Prostate gland (tissue), 2 donors: Measurements from ENCODE around the gene PRSS33. TPM values are rescaled to one million over a fixed set of nuclear protein-coding genes. Genes with fewer than 3 reads are reported as not detected.

Experiments
- DNase-seq: peaks from one replicate; pipeline ENCODE4 v3.0.0-alpha.2; 2019; ENCODE audit warnings: low spot score
- H3K27ac ChIP-seq, 2 donors: fragments of 200-600 bp; sonication (generic); 2 replicates each; pipeline ENCODE4 v1.5.1; 2017 to 2019
- H3K27me3 ChIP-seq: fragments of 200-600 bp; sonication (generic); replicated peaks from 2 replicates; pipeline ENCODE4 v1.5.1; 2019; ENCODE audit not compliant: insufficient read depth
- H3K36me3 ChIP-seq, 2 donors: fragments of 200-600 bp; sonication (generic); 1 replicate in 1 of 2; 2 replicates in 1 of 2; pipeline versions ENCODE4 v1.5.1 to v1.8.1; 2017 to 2019
- H3K4me1 ChIP-seq: fragments of 200-600 bp; sonication (generic); replicated peaks from 2 replicates; pipeline ENCODE4 v1.5.1; 2019
- H3K4me3 ChIP-seq, 2 donors: fragments of 200-600 bp; sonication (generic); 2 replicates each; pipeline ENCODE4 v1.5.1; 2017 to 2019
- H3K9me3 ChIP-seq: fragments of 200-600 bp; sonication (generic); 2 replicates; pipeline ENCODE4 v1.5.1; 2017
- POLR2A ChIP-seq: fragments of 450-650 bp; IDR thresholded peaks from one replicate; pipeline ENCODE4 v1.6.1; 2016; ENCODE audit warnings: antibody characterized with exemption, mild to moderate bottlenecking
- POLR2AphosphoS5 ChIP-seq: sonication (generic); formaldehyde crosslinking; IDR thresholded peaks from one replicate; pipeline ENCODE4 v1.6.1; 2017; ENCODE audit warnings: antibody characterized with exemption
- WGBS: methylation state at CpG from one replicate; pipeline ENCODE4 v1.1.5; 2018; 5-methylcytosine and 5-hydroxymethylcytosine counted together
- intact Hi-C: fragments of 100-400 bp; cut with DNase I; formaldehyde crosslinking; loops from one replicate; pipeline ENCODE4 v1.14.2; 2022
- total RNA-seq, 2 donors: library from RNA; depleted of rRNA; stranded (reverse); fragments of >200 nt; gene quantifications; one replicate each; pipeline ENCODE4 v1.1.0, GENCODE V29; 2016
- TF ChIP-seq, protein P1 (sequence below), 4 experiments: fragments of 200-600 bp in 2 of 4; fragments of 450-650 bp in 2 of 4; sonication (generic) in 2 of 4; IDR thresholded peaks; 1 replicate in 3 of 4; 2 replicates in 1 of 4; pipeline ENCODE4 v1.5.1; 2016 to 2019; ENCODE audit warnings: antibody characterized with exemption in 4 of 4, mild to moderate bottlenecking in 2 of 4, moderate library complexity in 2 of 4

Gene PRSS33
- total RNA-seq, 2 donors from 2014 or later, result not detected

DNA sequence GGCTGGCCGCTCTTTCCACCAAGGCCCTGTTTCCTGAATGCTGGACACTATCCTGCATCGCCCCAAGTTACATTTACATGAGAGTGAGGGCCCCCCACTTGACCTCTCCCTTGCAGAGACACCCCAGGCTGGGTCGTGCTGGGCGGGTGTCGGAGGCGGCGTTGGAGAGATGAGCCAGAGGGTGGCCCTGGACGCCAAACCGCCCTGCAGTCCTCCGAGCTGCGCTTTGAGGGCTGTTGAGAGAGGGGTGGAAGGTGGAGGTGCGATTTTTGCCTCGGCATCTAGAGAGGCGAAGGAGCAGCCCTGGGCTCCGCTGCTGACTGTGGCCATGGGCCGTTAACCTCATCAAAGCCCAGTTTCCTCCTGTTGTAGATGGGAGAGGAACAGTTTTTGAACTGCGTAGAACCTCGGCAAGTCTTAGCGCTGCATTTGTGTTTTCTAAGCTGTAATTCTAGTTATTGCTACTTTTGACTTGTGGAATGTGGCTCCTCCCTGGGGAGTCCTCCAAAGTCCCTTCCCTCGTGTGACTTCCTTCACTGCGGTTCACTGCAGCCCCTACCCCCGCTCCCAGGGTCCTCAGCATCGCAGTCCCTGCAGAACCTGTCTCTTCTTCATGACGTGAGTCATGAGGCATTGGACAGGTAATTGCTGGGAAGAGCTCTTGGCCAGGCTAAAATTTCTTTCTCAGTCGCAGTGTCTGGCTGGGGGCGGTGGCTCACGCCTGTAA lies 9.3 kb downstream of the PRSS33 start:
- no peaks in the 10 kb centered on the region for H3K27me3 ChIP-seq
- H3K27ac ChIP-seq, result peak overlapping the region; percentile 99 to 100
- intact Hi-C loops, result loop anchor here (1.0 to 5.0 kb wide), 2 partner anchors 26 to 89 kb away; partner anchors contain the start of gene SRRM2
- H3K9me3 ChIP-seq, result no peaks in the 10 kb centered on the region
- DNase-seq, result no peak
- peak overlapping the region; percentile 97 to 99 for H3K4me3 ChIP-seq
- WGBS, result 8% methylated on average over 25 of the region's 27 CpGs
- peaks cover 7% of the 10 kb centered on the region for H3K4me1 ChIP-seq
- TF ChIP-seq POLR2A, result peak; percentile 39
- no peak for TF ChIP-seq POLR2AphosphoS5
- no peaks in the 10 kb centered on the region for H3K36me3 ChIP-seq

DNA sequence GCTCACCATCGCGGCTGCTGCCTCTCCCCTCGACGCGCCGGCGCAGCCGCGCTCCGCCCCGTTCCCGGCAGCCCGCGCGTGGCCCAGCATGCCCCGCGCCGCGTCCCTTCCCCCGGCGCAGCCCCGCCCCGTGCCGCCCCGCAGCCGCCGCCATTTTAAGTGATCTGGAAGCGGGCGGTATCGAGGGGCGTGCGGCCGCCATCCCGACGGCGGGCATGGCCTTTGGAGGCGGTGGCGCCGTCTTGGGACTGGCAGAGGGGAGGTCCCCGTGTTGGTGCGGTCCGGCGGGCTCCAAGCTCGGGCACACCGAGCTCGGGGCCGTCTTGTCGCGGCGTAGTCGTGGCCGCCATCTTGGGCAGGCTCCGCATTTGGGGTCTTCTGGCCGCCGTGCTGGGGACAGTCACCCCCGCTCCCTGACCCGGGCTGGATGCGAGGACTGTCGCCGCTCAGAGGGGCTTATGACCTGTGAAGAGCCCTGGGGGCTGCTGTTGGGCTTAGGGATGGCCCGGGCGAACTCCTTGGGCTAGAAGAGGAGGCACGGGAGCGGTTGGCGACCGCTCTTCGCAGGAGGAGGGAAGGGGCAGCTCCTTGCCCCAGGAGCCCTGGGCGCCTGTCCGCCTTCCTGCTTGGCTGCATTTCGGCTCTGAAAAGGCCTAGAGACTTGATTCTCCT lies 10.0 kb downstream of the PRSS33 start, which contains the start of gene ELOB:
ELOB (minus strand) TSS at position 50 of the 672 bp plus-strand sequence; CDS start at position 9, 41 bp downstream.
- peak; percentile 80 for DNase-seq
- Histone ChIP-seq H3K9me3 (no peaks in the 10 kb centered on the region), H3K27me3 (no peaks in the 10 kb centered on the region), H3K4me1 (peaks cover 7% of the 10 kb centered on the region), H3K4me3 (peak within 1 kb of the TSS; percentile 97 to 99), H3K27ac (peak within 1 kb of the TSS; percentile 99 to 100), H3K36me3 (no peaks in the 10 kb centered on the region)
- 0% methylated on average over 27 of the region's 70 CpGs for WGBS
- peak; percentile 79 for TF ChIP-seq POLR2A
- TF ChIP-seq, protein P1, sequence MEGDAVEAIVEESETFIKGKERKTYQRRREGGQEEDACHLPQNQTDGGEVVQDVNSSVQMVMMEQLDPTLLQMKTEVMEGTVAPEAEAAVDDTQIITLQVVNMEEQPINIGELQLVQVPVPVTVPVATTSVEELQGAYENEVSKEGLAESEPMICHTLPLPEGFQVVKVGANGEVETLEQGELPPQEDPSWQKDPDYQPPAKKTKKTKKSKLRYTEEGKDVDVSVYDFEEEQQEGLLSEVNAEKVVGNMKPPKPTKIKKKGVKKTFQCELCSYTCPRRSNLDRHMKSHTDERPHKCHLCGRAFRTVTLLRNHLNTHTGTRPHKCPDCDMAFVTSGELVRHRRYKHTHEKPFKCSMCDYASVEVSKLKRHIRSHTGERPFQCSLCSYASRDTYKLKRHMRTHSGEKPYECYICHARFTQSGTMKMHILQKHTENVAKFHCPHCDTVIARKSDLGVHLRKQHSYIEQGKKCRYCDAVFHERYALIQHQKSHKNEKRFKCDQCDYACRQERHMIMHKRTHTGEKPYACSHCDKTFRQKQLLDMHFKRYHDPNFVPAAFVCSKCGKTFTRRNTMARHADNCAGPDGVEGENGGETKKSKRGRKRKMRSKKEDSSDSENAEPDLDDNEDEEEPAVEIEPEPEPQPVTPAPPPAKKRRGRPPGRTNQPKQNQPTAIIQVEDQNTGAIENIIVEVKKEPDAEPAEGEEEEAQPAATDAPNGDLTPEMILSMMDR (IDR thresholded peaks at IDR 0.05), result peak in 1 of 4 experiments; percentile 15
- TF ChIP-seq POLR2AphosphoS5, result peak; percentile 86
- intact Hi-C loops, result loop anchor here (1.0 to 5.0 kb wide), 2 partner anchors 25 to 90 kb away; partner anchors contain the start of gene SRRM2

DNA sequence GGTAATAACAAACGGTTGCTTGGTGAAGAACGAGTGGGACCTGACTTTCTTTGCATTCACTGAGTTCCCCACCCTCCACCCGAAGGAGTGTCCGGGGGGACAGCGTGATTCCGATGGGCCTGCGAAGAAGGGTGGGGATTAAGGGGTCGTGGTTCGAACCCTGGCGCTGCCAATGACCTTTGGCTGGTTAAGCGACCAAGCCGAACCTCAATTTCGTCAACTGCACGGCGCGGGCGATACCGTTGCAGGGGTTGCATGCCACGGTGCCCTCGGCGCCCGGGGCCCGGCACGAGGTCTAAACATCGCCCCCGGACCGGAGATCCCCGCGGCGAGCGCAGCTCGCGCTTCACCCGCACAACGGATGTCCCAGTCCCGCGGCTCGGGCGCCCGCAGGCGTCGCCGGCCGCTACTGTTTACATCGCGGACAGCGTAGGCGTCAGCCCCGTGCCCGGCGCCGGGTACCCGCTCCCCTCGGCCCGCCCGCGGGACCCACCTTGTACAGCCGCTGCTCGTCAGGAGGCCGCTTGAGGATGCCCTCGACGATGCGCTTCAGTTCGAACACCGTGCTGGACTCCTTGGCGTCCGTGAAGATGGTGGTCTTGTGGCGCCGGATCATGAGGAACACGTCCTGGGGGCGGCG lies 10.7 kb downstream of the PRSS33 start:
- WGBS, result under 1% methylated on average over 43 of the region's 72 CpGs
- Histone ChIP-seq H3K9me3 (no peaks in the 10 kb centered on the region), H3K4me1 (peaks cover 7% of the 10 kb centered on the region), H3K36me3 (peaks cover 0 to 5% of the 10 kb centered on the region in 2 donors), H3K27ac (peak overlapping the region; percentile 99 to 100), H3K4me3 (peak overlapping the region; percentile 97 to 99), H3K27me3 (no peaks in the 10 kb centered on the region)
- intact Hi-C loops, result loop anchor here (1.0 to 5.0 kb wide), 2 partner anchors 24 to 91 kb away; partner anchors contain the start of gene SRRM2
- TF ChIP-seq POLR2A (no peak), POLR2AphosphoS5 (no peak)
- TF ChIP-seq, protein P1 (IDR thresholded peaks at IDR 0.05), result no peak
- no peak for DNase-seq

DNA sequence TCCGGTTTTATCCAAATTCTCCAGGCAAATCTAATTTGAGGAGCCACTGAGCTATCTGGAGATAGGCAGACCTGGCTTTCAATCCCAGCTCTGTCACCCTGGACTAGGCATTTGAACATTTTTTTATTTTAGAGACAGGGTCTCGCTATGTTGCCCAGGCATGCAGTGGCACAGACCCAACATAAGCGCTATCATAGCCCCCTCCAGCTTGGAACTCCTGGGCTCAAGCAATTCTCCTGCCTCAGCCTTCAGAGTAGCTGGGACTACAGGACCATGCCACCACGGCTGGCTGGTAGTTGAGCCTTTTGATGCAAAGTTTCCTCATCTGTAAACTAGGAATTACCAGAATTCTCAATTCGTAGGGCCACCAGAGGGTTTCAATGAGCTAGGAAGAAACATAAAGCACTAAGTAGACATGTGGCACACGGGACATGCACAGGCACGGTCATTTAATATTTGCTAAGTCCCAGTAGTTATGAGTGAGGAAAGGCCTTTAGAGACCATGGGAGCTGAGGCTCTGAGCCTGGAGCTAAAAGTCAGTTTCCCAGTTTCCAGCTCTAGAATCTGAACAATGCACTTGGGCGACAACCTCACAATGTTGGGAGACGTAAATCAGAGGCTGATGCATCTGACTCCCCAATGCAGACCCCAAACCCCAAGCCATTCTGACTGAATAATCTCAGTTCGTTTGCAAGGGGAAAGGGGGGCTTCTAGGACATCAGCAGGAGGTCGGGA lies 11.4 kb downstream of the PRSS33 start:
- no peak for DNase-seq
- WGBS, result 42% methylated on average over 11 of the region's 11 CpGs
- intact Hi-C loops, result loop anchor here (5.0 kb wide), 1 partner anchor 91 kb away; no protein-coding TSS in a partner anchor
- no peak for TF ChIP-seq POLR2AphosphoS5
- no peak for TF ChIP-seq POLR2A
- TF ChIP-seq, protein P1 (IDR thresholded peaks at IDR 0.05), result no peak
- Histone ChIP-seq H3K36me3 (peaks cover 2 to 12% of the 10 kb centered on the region in 2 donors), H3K4me1 (peaks cover 7% of the 10 kb centered on the region), H3K4me3 (peak overlapping the region; percentile 97 to 99), H3K9me3 (no peaks in the 10 kb centered on the region), H3K27me3 (no peaks in the 10 kb centered on the region), H3K27ac (peak overlapping the region; percentile 99 to 100)
